SKM-1 treated with dmso at 0.1 percent for 144 hours (cell line): Measurements from ENCODE around the gene DHX58.
A peak's percentile ranks its signal among the peaks of the same experiment; 100 is the strongest.
"Not testable (repeated sequence)": the region's sequence is repeated elsewhere in the genome, so short reads cannot be mapped to it uniquely, and the experiment has no call there.

ENCODE experiments used
- DNase-seq: peaks from one replicate; lab custom pipeline; 2025; ENCODE audit not compliant: unreplicated experiment; lab: John Stamatoyannopoulos, UW

The DHX58 gene

DNA sequence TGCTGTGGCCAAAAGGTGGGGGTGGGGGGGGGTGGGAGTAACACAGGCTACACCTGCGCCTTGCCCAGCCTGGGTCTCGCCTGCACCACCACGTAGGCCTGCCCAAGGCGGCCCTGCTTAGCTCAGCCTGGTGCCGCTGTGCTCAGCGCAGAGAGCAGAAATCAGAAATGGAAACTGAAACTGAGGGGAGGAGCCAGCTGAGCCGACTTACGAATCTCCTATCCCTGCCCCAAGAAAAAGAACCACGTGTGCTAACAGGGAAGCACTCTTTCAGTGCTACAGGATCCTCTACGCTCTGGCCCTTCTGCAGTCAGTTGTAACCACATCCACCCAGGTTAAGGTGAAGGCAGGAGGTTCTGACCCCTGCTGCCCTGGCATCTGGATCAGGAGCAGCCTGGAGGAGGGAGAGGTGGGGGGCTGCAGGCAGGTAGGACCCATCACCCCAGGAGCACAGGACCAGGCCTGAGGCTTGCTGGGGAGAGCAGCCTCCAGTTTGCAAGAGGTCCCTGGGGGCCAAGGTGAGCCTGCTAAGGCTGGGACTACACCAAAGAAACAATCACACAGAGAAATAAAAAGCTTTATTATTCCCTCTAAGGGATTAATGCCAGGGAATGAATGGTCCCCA, at the start of gene DHX58:
Gene DHX58 (minus strand): TSS at position 163 of the 625 bp plus-strand sequence. CDS start 822 bp downstream, outside the sequence.
- DNase-seq: peak; percentile 80

DNA sequence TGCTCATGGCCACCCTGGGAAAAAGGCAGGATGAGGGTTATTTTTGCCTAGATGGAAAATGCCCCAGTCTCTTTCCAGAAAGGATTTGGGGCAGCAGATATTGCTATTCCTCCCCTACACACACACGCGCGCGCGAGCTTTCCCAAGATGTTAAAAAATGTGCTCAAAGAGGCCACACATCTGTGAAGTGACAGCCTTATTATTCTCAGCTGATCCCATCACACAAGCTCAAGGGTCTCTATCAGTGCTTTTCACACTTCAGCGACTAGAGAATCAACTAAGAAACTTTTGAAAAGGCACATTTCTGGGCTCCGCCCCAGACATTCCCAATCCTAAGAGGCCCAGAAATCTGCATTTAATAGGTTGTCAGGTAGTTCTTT, 48.0 kb upstream of the DHX58 start:
- no peak for DNase-seq

DNA sequence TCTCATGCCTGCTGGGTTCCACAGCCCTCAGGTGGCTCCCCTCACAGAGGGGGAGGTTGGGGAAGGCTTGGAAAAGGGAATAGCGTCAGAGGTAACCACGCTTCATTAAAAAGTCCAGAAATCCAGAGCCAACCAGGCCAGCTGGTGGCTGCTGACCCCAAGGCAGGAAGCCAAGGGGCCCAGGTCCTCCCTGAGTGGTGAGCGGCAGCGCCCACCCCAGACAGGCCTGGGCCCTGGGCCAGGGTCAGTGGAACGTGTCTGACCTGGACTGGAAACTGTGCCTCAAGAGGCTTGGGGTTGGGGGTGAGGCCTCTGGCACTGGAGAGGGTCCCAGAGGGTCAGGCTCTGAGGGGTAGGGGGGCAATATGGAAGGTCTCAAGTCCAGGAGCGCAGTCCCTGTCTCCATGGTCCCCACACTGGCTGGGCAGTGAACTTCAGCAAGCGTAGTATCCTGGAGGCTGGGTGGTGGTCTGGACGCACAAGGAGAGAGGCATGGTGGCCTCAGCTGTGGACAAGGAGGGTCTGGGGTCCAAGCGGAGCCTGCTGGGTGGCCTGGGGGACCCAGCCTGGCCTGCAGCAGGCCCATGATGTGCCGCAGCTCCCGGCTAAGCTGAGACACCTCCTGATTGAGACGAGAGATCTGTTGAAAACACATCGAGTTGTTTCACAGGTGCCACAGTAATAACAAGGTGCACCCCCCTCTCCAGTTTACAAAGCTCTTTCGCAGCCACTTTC, 47.4 kb upstream of the DHX58 start:
- DNase-seq: no peak

DNA sequence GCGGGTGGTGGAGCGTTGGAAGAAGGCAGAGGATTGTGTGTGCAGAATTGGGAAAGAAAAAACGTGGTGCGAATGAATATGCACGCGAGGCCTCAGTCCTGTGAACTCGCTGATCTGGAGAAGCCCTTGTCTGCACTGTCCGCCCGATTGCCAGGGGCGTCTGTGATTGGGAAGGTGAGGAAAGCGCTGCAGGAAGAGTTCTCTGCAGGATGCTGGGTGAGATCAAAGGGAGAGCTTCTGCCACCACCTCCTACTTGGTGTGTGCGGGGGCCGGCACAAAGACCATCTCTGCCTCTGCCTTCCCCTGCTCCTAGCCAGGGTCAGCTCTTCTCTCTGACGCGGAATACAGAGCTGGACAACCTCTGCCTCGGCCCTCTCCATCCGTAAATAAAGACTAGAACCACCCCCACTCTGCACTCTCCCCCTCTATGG, 43.1 kb upstream of the DHX58 start:
- no peak for DNase-seq

DNA sequence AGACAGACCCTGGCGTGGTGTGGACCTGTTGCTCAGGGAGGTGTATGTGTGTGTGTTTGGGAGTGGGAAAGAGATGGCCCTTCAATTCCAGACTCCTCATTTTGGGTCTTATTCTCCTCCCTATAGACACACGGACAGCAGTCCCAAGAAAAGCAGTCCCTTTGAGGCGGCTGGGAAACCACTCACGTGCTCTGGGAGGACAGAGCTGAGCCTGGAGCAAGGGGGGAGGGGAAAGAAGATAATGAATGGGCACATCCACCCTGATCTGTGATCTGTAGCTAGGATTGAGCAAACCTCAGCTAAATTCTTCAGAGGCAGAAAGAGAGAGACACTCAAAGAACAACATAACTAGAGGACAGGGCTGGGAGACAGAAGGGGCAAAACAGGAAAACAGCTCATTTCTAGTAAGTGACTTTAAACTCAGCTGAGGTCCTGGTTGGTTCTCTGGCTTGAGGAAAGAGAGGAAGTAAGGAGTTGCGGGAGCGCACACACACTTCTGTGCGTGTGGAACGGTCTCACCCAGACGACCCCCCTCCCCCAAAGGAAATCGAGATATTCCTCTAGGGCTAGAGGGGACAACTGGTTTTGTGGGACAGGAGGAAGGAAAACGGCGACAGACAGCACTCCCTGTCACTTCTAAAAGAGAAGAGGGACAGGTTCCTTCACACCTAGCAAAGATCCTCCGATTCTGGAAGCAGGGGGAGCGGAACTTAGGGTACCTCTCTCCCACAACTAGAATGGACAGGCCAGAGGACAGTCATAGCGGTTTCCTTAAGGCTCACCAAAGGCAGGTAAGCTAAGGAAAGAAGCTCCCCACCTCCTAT, 41.6 kb upstream of the DHX58 start:
- peak; percentile 50 for DNase-seq

DNA sequence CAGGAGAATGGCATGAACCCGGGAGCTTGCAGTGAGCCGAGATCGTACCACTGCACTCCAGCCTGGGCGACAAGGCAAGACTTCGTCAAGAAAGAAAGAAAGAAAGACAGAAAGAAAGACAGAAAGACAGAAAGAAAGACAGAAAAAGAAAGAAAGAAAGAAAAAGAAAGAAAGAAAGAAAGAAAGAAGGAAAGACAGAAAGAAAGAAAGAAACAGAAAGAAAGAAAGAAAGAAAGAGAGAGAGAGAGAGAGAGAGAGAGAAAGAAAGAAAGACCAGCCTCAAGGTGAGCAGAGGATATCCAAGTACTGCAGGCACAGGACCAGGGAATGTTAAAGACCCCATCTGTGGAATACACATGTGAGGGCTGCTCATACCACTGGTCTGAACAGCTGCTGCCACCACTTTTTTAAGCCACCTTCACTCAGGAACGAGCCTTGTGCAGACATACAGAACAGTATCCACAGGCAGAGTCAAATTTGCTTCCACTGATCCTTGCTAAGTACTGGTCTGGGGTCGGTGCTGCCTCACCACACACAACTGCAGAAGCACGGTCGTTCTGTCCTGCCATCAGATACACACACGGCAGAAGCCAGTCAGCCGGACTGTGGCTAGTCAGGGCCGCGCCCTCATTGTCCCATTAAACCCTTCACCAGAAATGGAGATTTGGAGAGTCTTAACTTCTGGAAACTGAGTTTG, 34.5 kb upstream of the DHX58 start:
- DNase-seq: no peak

DNA sequence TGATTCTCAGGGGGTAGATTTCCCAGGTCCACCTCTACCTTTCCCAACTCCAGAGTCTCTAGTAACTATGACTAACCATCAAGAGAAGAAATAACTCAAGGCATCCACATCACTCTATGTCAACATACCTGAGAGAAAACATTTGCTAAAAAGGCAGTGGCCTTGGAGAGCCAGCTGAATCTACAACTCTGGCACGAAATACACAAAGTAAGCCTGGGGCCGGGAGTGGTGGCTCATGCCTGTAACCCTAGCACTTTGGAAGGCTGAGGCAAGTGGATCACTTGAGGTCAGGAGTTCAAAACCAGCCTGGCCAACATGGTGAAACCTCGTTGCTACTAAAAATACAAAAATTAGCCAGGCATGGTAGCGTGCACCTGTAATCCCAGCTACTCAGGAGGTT, 30.6 kb upstream of the DHX58 start:
- DNase-seq: not testable (repeated sequence)

DNA sequence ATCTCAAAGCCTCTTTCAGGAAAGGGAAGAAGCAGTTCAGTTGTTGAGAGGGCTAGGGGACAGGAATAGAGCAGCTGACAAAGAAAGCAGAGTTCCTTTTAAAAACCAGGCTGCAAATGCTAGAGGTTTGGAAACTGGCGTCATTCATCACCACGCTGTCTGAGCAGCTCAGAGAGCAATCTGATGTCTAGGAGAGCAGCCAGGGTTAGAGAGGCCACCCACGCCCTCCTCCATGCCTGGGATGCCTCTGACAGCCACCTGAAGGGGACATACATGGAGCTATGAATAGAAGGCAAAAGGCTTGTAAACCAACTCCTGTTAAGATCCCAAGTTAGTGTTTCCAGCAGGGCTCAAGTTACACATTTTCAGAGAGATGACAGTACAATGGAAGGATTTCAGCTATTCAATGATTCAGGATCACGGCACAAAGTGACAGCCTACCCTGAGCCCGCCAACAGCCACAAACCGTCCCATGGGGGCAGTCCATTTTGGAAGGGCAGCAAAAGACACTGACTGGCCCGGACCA, 29.9 kb upstream of the DHX58 start:
- no peak for DNase-seq

DNA sequence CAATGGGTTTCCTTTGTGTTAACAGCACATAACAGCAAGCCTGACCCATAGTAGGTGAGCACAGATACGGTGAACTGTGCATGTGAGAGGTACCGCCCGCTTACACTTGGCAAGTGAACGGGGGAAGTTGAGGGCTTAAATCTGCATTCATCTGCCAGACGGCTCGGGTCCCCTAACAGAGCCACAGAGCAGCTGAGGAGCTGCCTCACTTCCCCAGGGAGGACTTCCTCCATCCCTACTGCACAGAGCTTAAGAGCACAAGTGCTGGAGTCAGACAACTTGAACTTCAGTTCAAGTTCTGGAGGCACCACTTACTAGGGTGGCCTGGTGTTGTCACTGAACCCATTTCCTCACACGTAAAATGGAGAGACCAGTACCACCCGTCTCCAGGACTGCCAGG, 28.9 kb upstream of the DHX58 start:
- no peak for DNase-seq

DNA sequence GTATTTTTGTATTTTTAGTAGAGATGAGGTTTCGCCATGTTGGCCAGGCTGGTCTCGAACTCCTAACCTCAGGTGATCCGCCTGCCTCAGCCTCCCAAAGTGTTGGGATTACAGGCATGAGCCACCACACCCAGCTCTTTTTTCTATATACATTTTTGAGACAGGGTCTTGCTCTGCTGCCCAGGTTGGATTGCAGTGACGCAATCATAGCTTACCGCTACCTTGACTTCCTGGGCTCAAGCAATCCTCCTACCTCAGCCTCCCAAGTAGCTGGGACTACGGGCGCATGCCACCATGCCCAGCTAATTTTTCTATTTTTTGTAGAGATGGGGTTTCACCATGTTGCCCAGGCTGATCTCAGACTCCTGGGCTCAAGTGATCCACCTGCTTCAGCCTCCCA, 28.2 kb upstream of the DHX58 start:
- not testable (repeated sequence) for DNase-seq

DNA sequence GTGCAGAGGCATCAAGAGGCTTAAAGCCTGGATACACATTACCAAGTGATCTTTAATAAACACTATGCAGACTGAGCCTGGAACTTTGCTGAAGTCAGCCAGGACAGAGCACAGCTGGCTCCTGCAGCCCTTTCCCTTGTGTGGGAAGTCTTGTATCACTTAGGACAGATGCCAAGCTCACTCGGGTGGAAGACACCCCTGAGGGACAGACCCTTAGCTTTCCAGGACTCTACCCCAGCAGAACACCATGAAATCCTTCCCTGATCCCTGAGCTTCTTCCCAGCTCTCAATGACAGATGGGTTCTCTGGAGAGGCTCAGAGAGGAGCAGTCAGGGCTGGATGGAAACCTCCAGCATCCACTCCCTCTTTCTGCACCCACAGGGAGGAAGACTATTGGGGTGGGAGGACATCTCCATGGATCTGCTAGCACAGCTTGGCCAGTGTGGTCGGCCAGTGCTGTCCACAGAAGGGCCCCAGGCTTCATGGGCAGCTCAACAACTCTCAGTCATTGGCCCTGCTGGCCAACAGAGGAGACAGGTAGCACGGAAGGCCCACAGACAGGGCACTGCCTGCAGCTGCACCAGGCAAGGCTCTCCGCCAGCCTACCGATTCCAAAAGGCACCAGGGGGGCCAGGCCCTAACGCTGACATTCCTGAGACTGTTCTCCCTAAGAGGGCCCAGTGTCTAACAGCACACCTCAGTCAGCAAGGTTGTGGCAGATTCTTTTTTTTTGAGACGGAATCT, 26.4 kb upstream of the DHX58 start:
- DNase-seq: no peak

DNA sequence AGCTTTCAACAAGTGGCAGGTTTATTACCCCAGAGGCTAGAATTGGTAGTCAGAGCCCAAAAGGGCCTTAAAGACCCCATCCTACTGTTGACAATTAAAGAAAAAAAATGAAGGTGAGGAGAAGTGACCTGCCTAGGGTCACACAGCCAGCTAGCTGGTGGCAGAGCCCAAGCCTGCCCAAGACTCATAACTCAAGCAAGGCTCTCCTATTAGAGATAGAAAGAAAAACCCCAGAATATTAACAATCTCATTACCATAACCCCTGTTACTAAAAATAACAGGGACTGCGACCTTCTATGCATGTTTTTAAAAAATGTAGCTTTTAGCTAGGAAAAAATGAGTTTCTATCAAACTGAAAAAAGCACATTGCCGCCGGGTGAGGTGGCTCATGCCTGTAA, 24.1 kb upstream of the DHX58 start:
- no peak for DNase-seq

DNA sequence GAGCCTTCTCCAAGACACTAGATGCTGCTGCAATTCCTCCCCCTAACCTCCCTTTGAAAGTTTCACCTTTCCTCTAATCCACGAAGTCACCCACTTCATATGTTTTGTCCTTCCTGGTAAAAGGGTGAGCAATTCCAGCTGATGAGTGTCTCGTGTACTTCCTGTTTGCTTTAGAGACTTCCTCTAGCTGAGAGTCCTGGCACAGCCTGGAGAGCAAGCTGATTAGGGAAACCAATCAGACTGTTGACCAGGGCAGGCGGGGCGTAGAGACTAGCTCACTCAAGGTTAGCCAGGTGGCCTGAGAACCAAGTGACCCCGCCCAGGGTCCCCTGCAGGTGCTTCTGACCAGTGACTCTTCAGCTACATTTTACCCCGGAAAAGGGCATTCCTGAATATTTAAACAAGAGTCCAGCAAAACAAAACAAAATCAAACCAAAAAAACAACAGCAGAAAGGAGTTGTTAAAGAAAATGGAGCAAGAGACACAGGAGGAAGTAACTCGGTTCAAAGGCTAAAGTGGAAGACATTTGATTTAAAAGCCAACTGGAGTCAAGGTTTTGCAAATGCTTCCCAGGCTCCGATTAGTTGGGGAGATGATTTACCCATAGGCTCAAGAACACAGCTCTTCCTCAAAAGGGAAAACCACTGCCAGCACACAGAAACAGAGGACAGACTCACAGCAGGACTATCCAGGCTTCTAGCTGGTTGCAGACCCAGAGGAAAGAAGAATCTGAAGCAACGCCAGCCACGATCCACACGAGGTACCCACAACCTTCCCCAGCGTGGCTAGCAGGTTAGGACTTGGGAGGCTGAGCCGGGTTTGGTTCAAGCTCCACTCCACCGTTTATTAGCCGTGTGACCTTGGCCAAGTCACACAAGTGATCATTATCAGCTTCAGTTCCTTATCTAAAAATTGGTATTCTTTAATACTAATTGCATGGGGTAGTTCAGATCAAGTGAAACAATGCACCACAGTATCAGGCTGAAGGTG, 23.4 kb upstream of the DHX58 start:
- DNase-seq: peak; percentile 38

DNA sequence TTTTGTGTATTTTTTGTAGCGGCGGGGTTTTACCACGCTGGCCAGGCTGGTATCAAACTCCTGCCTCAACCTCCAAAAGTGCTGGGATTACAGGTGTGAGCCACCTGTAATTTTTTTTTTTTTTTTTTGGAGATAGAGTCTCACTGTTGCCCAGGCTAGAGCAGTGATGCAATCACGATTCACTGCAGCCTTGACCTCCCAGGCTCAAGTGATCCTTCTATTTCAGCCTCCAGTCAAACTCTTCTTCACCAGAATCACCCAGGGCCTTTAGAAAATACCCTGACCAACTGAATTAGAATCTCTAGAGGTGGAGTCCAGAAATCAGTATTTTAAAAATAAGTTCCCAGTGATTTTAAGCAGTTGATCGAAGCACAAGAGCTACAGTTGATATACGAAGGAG, 22.6 kb upstream of the DHX58 start:
- no peak for DNase-seq

DNA sequence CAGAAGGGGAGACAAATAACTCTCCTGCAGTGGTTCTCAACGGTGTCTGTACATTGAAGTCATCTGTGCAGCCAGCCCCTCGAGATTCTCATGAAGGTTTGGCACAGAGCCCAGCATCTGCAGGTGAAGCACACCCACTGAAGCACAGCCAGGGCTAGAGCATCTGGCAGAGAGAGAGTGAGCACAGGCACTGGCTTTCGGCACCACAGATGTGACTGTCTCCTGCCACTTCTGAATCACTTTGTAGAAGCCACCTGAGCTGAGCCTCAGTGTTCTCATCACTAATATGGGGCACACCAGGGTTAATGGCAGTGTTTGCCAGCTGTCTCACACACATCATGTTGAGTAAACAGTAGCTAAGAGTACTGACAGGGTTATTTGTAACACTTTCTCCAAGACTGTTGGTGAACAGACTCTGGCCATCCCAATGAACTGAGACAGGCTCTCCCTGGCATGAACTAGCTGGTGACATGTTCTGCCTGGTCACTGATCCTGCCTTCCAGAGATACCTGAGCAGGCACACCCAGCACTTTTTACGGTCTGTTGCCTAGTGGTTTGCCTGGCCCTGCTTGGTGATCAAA, 21.0 kb upstream of the DHX58 start:
- DNase-seq: no peak

DNA sequence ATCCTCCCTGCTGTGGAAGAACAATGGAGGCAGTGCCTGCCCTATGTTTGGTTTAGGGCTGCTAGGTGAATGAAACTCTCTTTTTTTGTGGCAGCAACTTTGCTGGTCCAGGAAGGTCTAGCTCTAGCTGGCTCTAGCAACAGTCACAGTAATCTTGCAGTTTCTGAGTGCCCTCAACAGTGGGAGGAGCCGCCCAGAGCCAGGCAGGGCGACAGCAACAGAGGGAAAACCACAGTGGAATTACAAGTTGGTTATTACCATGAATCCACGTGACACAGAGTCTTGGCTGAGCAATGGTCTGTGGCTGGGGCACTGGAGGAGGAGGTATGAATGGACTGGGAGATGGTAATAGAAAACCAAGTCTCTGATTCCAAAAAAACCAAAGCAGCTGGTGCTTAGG, 20.4 kb upstream of the DHX58 start:
- DNase-seq: peak; percentile 49

DNA sequence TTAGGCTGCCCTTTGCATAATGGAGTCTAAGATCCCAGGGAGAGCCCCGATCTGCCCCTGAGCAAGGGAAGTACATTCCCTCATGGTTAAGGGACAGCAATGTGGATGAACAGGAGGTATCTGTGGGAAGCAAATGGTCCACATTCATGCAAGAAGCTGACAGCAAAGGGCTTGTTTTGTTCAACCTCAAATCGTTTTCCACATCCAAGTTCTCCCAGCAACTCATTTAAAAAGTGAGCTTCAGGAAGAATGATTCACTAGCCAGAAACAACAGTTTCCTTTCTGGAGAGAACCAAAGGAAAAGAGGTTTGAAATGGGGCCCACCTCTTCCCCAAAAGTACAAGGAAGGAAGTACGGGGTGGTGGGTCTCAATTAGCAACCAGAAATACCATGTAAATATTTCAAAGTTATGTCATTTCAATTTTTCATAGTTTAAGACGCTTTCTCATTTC, 19.5 kb upstream of the DHX58 start:
- DNase-seq: no peak

DNA sequence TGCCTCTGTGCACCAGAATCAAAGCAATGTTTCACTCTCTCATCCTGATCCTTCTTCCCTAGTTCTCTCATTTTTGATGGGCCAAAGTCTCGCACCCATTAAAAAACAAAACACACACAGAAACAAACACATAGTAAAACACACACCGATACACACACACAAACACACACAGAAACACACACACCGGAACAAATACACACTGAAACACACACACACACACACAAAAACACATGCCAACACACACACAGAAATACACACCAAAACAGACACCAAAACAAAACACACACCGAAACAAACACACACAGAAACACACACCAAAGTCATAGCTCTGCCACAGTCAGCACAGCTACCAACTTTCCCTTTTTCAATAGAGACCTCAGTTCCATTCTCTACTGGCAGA, 18.7 kb upstream of the DHX58 start:
- DNase-seq: no peak
